Left colon (tissue), 2 donors: ENCODE results near the gene ZNF746. TPM values are rescaled to one million over a fixed set of nuclear protein-coding genes. Genes with fewer than 3 reads are reported as not detected.

ENCODE experiments used
- ATAC-seq: fragments of 200-7000 bp; cut with Tn5 transposase; one replicate; pipeline ENCODE4 v1.9.1; 2020; ENCODE audit warnings: mild to moderate bottlenecking, moderate library complexity
- DNase-seq, 2 donors: peaks; one replicate each; pipeline ENCODE4 v3.0.0-alpha.2; 2020
- intact Hi-C, 2 donors: fragments of 100-400 bp; cut with DNase I in 1 of 2; cut with micrococcal nuclease in 1 of 2; formaldehyde crosslinking; loops; one replicate each; pipeline versions ENCODE4 v1.11.2 to v1.14.0; 2022; cut with DNase I, micrococcal nuclease
- total RNA-seq, 2 donors: library from RNA; stranded (reverse); fragmentation: NEBNext Ultra II Directional; extraction: Animal tissue kit (Norgen Biotek cat#: 25700); gene quantifications; one replicate each; pipeline ENCODE4 v1.2.1, GENCODE V29; 2021
- donor health status: DM: no; HTN: no; CAD: no.
- donor health status: DM: yes; HTN: yes; CAD: no.

ZNF746 gene
- total RNA-seq, 2 donors from 2014 or later = 12.3 to 13.6 TPM

GRCh38 chr7:149436358-149436757 is 61.3 kb downstream of the ZNF746 start:
- ATAC-seq = no peak
- no peak for DNase-seq
- intact Hi-C loops = no loop called here

GRCh38 chr7:149433124-149433523 is 64.5 kb downstream of the ZNF746 start:
- intact Hi-C loops = no loop called here
- no peak for ATAC-seq
- DNase-seq = no peak

- intact Hi-C loops = no loop called here
- no peak for ATAC-seq
- no peak for DNase-seq
Observed at GRCh38 chr7:149432121-149432691, 65.4 kb downstream of the ZNF746 start.

GRCh38 chr7:149431486-149432120 is 66.0 kb downstream of the ZNF746 start:
- intact Hi-C loops = no loop called here
- DNase-seq = no peak
- ATAC-seq = no peak

- intact Hi-C loops = no loop called here
- ATAC-seq = no peak
Observed at GRCh38 chr7:149430192-149430591, 67.4 kb downstream of the ZNF746 start.

GRCh38 chr7:149427893-149428292 is 69.7 kb downstream of the ZNF746 start:
- intact Hi-C loops = no loop called here
- DNase-seq (no peak), ATAC-seq (no peak)

More at GRCh38 chr7:149430192-149430591, 67.4 kb downstream of the ZNF746 start:
- no peak for DNase-seq

GRCh38 chr7:149427096-149427680 is 70.4 kb downstream of the ZNF746 start:
- ATAC-seq (no peak), DNase-seq (no peak)
- intact Hi-C loops = no loop called here

- intact Hi-C loops = no loop called here
- ATAC-seq (no peak), DNase-seq (no peak)
Observed at GRCh38 chr7:149423449-149424110, 74.0 kb downstream of the ZNF746 start.

GRCh38 chr7:149422914-149423301 is 74.7 kb downstream of the ZNF746 start:
- peak in 1 of 2 donors; percentile 58 for DNase-seq
- intact Hi-C loops = no loop called here
- peak; percentile 40 for ATAC-seq

Other genes starting within 250 kb of the ZNF746 start
- gene ZNF783, start 235.6 kb downstream of the ZNF746 start, total RNA-seq = 10 to 100 TPM; 10.6 to 10.8 TPM
- gene ZNF777, start 36.7 kb downstream of the ZNF746 start, total RNA-seq = 10 to 100 TPM in 1 of 2 donors, 1 to 10 TPM in 1; 10.0 to 10.3 TPM